Neural progenitor cell (in vitro differentiated cells): ENCODE data around the gene PFDN6. TPM values are rescaled to one million over a fixed set of nuclear protein-coding genes. Genes with fewer than 3 reads are reported as not detected.
A peak's percentile ranks its signal among the peaks of the same experiment; 100 is the strongest.

Experiments used
- DNase-seq: peaks from one replicate; pipeline ENCODE4 v3.0.0-alpha.2; 2016; ENCODE audit warnings: low spot score
- H2AFZ ChIP-seq: fragments of 200-600 bp; sonication (generic); replicated peaks from 2 replicates; pipeline ENCODE4 v1.6.1; 2016; ENCODE audit warnings: antibody characterized with exemption
- H3F3A ChIP-seq: fragments of 200-600 bp; sonication (generic); 2 replicates; pipeline ENCODE4 v1.6.1; 2016; ENCODE audit warnings: antibody characterized with exemption, low read depth
- H3K27ac ChIP-seq: fragments of 200-600 bp; sonication (generic); 2 replicates; pipeline ENCODE4 v1.5.1; 2016; ENCODE audit warnings: mild to moderate bottlenecking
- H3K27me3 ChIP-seq: fragments of 200-600 bp; sonication (generic); 2 replicates; pipeline ENCODE4 v1.6.1; 2016; ENCODE audit warnings: mild to moderate bottlenecking, moderate library complexity
- H3K36me3 ChIP-seq: fragments of 200-600 bp; sonication (generic); 2 replicates; pipeline ENCODE4 v1.5.1; 2016
- H3K4me1 ChIP-seq: fragments of 200-600 bp; sonication (generic); 2 replicates; pipeline ENCODE4 v1.6.1; 2016; ENCODE audit warnings: mixed run types
- H3K4me2 ChIP-seq: fragments of 200-600 bp; sonication (generic); 2 replicates; pipeline ENCODE4 v1.6.1; 2016
- H3K4me3 ChIP-seq: fragments of 200-600 bp; sonication (generic); 2 replicates; pipeline ENCODE4 v1.5.1; 2016
- H3K79me2 ChIP-seq: fragments of 200-600 bp; sonication (generic); 2 replicates; pipeline ENCODE4 v1.6.1; 2016; ENCODE audit warnings: low read depth
- H3K9ac ChIP-seq: fragments of 200-600 bp; sonication (generic); 2 replicates; pipeline ENCODE4 v1.6.1; 2016
- H3K9me3 ChIP-seq: fragments of 200-600 bp; sonication (generic); 2 replicates; pipeline ENCODE4 v1.5.1; 2016; ENCODE audit warnings: low read depth
- H4K20me1 ChIP-seq: fragments of 200-600 bp; sonication (generic); 2 replicates; pipeline ENCODE4 v1.6.1; 2016; ENCODE audit warnings: low read depth
- H3K27ac Mint-ChIP-seq: 3 replicates; pipeline ENCODE4 v1.8.0; 2021; ENCODE audit warnings: mixed read lengths
- H3K27me3 Mint-ChIP-seq: 2 replicates; pipeline ENCODE4 v1.8.0; 2022; ENCODE audit warnings: low read depth, mild to moderate bottlenecking, inconsistent platforms, moderate library complexity, mixed read lengths; ENCODE audit not compliant: insufficient read depth
- H3K36me3 Mint-ChIP-seq: 3 replicates; pipeline ENCODE4 v1.8.0; 2021; ENCODE audit warnings: mixed read lengths
- H3K4me1 Mint-ChIP-seq: 3 replicates; pipeline ENCODE4 v1.8.0; 2021; ENCODE audit warnings: mixed read lengths
- H3K4me3 Mint-ChIP-seq: 3 replicates; pipeline ENCODE4 v1.8.0; 2021; ENCODE audit warnings: mild to moderate bottlenecking, moderate library complexity, mixed read lengths
- H3K9me3 Mint-ChIP-seq: 3 replicates; pipeline ENCODE4 v1.8.0; 2020; ENCODE audit warnings: mixed read lengths
- EZH2 ChIP-seq: fragments of 200-600 bp; sonication (generic); IDR thresholded peaks from 2 replicates; pipeline ENCODE4 v1.6.1; 2017; ENCODE audit warnings: antibody characterized with exemption, mild to moderate bottlenecking, moderate library complexity
- EZH2phosphoT487 ChIP-seq: fragments of 200-600 bp; sonication (generic); IDR thresholded peaks from 2 replicates; pipeline ENCODE4 v1.6.1; 2017; ENCODE audit warnings: antibody characterized with exemption
- total RNA-seq: library from RNA; depleted of rRNA; stranded (reverse); fragments of >200 nt; gene quantifications from 2 replicates; pipeline ENCODE4 v1.2.3, GENCODE V29; 2015; ENCODE audit warnings: low replicate concordance
- TF ChIP-seq, protein P1 (sequence below): fragments of 200-600 bp; sonication (generic); IDR thresholded peaks from 2 replicates; pipeline ENCODE4 v1.5.1; 2017; ENCODE audit warnings: antibody characterized with exemption, mild to moderate bottlenecking

Gene PFDN6
- total RNA-seq, 1 donor from 2014 or later = 35.6 TPM

DNA sequence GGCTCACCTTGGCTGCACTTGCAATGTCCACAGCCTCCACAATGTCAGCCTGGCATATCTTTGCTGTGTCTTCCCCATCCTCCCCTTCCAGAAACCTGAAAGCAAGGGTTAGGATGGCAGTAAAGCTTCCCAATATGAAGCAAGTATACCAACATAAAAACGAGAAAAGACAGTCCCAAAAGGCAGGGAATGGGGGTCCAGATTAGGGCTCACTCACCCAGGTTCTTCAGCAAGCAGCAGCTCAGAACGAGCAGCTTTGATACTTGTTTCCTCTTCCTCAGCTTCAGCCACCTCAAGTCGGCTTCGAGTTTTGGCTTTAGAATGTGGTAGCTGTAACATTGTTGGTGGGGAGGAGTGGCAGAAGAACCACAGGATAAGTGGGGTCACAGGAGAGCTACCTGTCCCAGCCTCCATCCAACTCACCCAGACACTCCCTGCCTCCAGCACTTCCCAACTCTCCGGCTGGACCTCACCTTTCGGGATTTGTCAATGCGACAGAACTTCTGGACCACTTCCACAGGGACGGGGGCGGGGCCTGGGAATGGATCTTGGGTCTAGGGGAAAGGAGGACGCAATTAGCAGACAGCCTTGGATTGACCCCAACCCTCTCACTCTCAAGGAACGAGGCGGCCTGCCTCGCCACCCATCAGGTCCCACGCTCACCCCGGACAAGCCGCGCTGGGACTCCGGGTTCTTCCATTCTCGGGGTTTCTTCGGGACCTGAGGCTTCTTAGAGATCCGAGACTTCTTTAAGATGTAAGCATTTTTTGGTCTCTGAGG is 1.1 kb upstream of the PFDN6 start:
- H3K36me3 Mint-ChIP-seq = peaks cover 12% of the 10 kb centered on the region
- Histone ChIP-seq H3K36me3 (no peaks in the 10 kb centered on the region), H3K27me3 (no peaks in the 10 kb centered on the region), H3K4me2 (peak overlapping the region; percentile 97), H3K79me2 (peaks cover 29% of the 10 kb centered on the region), H3F3A (peaks cover 6% of the 10 kb centered on the region), H3K9ac (peak overlapping the region; percentile 76), H2AFZ (peak overlapping the region; percentile 99), H3K4me3 (peak overlapping the region; percentile 85), H3K9me3 (no peaks in the 10 kb centered on the region), H3K27ac (no peak overlapping the region), H4K20me1 (peaks cover 4% of the 10 kb centered on the region), H3K4me1 (peaks cover 9% of the 10 kb centered on the region)
- peaks cover 5% of the 10 kb centered on the region for H3K27me3 Mint-ChIP-seq
- H3K4me3 Mint-ChIP-seq = peak overlapping the region; percentile 99
- DNase-seq = no peak
- H3K4me1 Mint-ChIP-seq = peaks cover 31% of the 10 kb centered on the region
- no peak overlapping the region for H3K27ac Mint-ChIP-seq
- no peaks in the 10 kb centered on the region for H3K9me3 Mint-ChIP-seq
- TF ChIP-seq EZH2phosphoT487 = no peak
- TF ChIP-seq, protein P1, sequence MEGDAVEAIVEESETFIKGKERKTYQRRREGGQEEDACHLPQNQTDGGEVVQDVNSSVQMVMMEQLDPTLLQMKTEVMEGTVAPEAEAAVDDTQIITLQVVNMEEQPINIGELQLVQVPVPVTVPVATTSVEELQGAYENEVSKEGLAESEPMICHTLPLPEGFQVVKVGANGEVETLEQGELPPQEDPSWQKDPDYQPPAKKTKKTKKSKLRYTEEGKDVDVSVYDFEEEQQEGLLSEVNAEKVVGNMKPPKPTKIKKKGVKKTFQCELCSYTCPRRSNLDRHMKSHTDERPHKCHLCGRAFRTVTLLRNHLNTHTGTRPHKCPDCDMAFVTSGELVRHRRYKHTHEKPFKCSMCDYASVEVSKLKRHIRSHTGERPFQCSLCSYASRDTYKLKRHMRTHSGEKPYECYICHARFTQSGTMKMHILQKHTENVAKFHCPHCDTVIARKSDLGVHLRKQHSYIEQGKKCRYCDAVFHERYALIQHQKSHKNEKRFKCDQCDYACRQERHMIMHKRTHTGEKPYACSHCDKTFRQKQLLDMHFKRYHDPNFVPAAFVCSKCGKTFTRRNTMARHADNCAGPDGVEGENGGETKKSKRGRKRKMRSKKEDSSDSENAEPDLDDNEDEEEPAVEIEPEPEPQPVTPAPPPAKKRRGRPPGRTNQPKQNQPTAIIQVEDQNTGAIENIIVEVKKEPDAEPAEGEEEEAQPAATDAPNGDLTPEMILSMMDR = no peak
- no peak for TF ChIP-seq EZH2

DNA sequence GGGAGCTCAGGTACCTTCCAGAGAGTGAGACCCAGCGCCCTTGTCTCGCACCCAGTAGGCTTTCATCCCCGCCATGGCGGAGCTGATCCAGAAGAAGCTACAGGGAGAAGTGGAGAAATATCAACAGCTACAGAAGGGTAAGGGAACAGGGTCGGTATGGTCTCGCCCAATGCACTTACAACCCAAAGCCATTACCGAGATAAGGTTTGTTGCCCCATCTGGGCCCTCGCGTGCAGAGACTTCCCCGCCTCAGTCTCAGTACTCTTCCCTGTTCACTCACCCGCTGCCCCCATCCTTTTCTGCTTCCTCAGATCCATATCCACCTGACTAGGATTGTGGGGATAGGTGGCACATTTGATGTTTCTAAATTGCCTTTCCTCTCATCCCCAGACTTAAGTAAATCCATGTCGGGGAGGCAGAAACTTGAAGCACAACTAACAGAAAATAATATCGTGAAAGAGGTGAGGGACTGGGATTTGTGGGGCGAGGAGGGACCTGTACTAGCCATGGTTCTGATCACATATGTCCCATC is 449 bp downstream of the PFDN6 start:
- Histone ChIP-seq H3K4me2 (peak overlapping the region; percentile 97), H3K79me2 (peaks cover 29% of the 10 kb centered on the region), H3K27ac (no peak overlapping the region), H4K20me1 (peaks cover 4% of the 10 kb centered on the region), H3F3A (peaks cover 6% of the 10 kb centered on the region), H3K27me3 (no peaks in the 10 kb centered on the region), H3K4me1 (peaks cover 9% of the 10 kb centered on the region), H3K36me3 (no peaks in the 10 kb centered on the region), H3K4me3 (peak overlapping the region; percentile 85), H3K9me3 (no peaks in the 10 kb centered on the region), H3K9ac (peak overlapping the region; percentile 69), H2AFZ (peak overlapping the region; percentile 99)
- TF ChIP-seq, protein P1 = no peak
- TF ChIP-seq EZH2 (no peak), EZH2phosphoT487 (no peak)
- Mint-ChIP-seq H3K9me3 (no peaks in the 10 kb centered on the region), H3K4me1 (peaks cover 31% of the 10 kb centered on the region), H3K27ac (peak overlapping the region; percentile 91), H3K36me3 (peaks cover 12% of the 10 kb centered on the region), H3K4me3 (peak overlapping the region; percentile 99), H3K27me3 (peaks cover 5% of the 10 kb centered on the region)
- no peak for DNase-seq

GRCh38 chr6:33290459-33290858 is 1.1 kb downstream of the PFDN6 start:
- Histone ChIP-seq H3K36me3 (no peaks in the 10 kb centered on the region), H3K27me3 (no peaks in the 10 kb centered on the region), H3K27ac (no peak overlapping the region), H3K79me2 (peaks cover 29% of the 10 kb centered on the region), H3K9me3 (no peaks in the 10 kb centered on the region), H3K9ac (peak overlapping the region; percentile 69), H3K4me1 (peaks cover 9% of the 10 kb centered on the region), H3K4me2 (peak overlapping the region; percentile 97), H4K20me1 (peaks cover 4% of the 10 kb centered on the region), H3F3A (peaks cover 6% of the 10 kb centered on the region), H3K4me3 (peak overlapping the region; percentile 85), H2AFZ (no peak overlapping the region)
- Mint-ChIP-seq H3K9me3 (no peaks in the 10 kb centered on the region), H3K27ac (no peak overlapping the region), H3K4me3 (peak overlapping the region; percentile 99), H3K36me3 (peaks cover 12% of the 10 kb centered on the region), H3K27me3 (peaks cover 5% of the 10 kb centered on the region), H3K4me1 (peaks cover 31% of the 10 kb centered on the region)
- DNase-seq = no peak
- TF ChIP-seq, protein P1 = no peak
- no peak for TF ChIP-seq EZH2phosphoT487
- no peak for TF ChIP-seq EZH2
